GM18508 (cell line): ENCODE measurements around the gene LCE1F.

Source experiments
- ATAC-seq: cut with Tn5 transposase; IDR thresholded peaks from one replicate; pipeline ENCODE4 v1.9.1; 2021; ENCODE audit warnings: moderate number of reproducible peaks; ENCODE audit not compliant: insufficient read depth, unreplicated experiment

Gene LCE1F

GRCh38 chr1:152774875-152775274 lies at the start of gene LCE1F:
TSS of gene LCE1F (plus strand) at chr1:152775140. CDS start at chr1:152776372, 1,232 bp downstream.
- ATAC-seq, result no peak

GRCh38 chr1:152725261-152725660 lies 49.7 kb upstream of the LCE1F start:
- ATAC-seq, result no peak

- no peak for ATAC-seq
Observed at GRCh38 chr1:152728986-152729385, 46.0 kb upstream of the LCE1F start.

- no peak for ATAC-seq
Observed at GRCh38 chr1:152735648-152736047, 39.3 kb upstream of the LCE1F start.

- ATAC-seq, result no peak
Observed at GRCh38 chr1:152737997-152738396, 36.9 kb upstream of the LCE1F start.

GRCh38 chr1:152739841-152740240 lies 35.1 kb upstream of the LCE1F start:
- ATAC-seq, result no peak

- no peak for ATAC-seq
Observed at GRCh38 chr1:152741656-152742055, 33.3 kb upstream of the LCE1F start.

GRCh38 chr1:152743371-152744145 lies 31.4 kb upstream of the LCE1F start:
- no peak for ATAC-seq

- no peak for ATAC-seq
Observed at GRCh38 chr1:152745289-152745704, 29.6 kb upstream of the LCE1F start.

- no peak for ATAC-seq
Observed at GRCh38 chr1:152745765-152746444, 29.0 kb upstream of the LCE1F start.

GRCh38 chr1:152747831-152748230 lies 27.1 kb upstream of the LCE1F start:
- no peak for ATAC-seq

GRCh38 chr1:152752225-152752624 lies 22.7 kb upstream of the LCE1F start:
- no peak for ATAC-seq

GRCh38 chr1:152753586-152753985 lies 21.4 kb upstream of the LCE1F start:
- no peak for ATAC-seq

GRCh38 chr1:152756872-152757271 lies 18.1 kb upstream of the LCE1F start:
- ATAC-seq, result no peak

- ATAC-seq, result no peak
Observed at GRCh38 chr1:152757747-152758146, 17.2 kb upstream of the LCE1F start, which contains the start of gene KPRP. TSS of gene KPRP (plus strand) at chr1:152758025. CDS start at chr1:152759589, 1,564 bp downstream.

- no peak for ATAC-seq
Observed at GRCh38 chr1:152758636-152759035, 16.3 kb upstream of the LCE1F start.

GRCh38 chr1:152759453-152760173 lies 15.3 kb upstream of the LCE1F start:
- ATAC-seq, result no peak

GRCh38 chr1:152760551-152761190 lies 14.3 kb upstream of the LCE1F start:
- ATAC-seq, result no peak

GRCh38 chr1:152761609-152762213 lies 13.2 kb upstream of the LCE1F start:
- ATAC-seq, result no peak
